PC-3 (cell line): ENCODE results near the gene VEGFD. TPM values are rescaled to one million over a fixed set of nuclear protein-coding genes. Genes with fewer than 3 reads are reported as not detected.

ENCODE experiments used
- ATAC-seq: fragments of 200-7000 bp; cut with Tn5 transposase; 2 replicates; pipeline ENCODE4 v1.9.1; 2020; ENCODE audit warnings: mild to moderate bottlenecking, moderate library complexity
- BruUV-seq: library from RNA; stranded (reverse); fragments of 400-500 nt; replicated peaks from 2 replicates; lab custom pipeline; 2021; lab: Mats Ljungman, UMichigan
- CTCF ChIA-PET: fragments of 300-600 bp; sonication (Branson Sonifier 250); formaldehyde crosslinking; loops from one replicate; lab custom pipeline; 2022; ENCODE audit warnings: antibody characterized with exemption; lab: Charles Lee
- POLR2A ChIA-PET: fragments of 300-600 bp; sonication (Branson Sonifier 250); formaldehyde crosslinking; loops from one replicate; lab custom pipeline; 2022; ENCODE audit warnings: antibody characterized with exemption; ENCODE audit not compliant: unreplicated experiment; lab: Charles Lee
- DNase-seq: peaks from one replicate; pipeline ENCODE4 v3.0.0-alpha.2; 2015
- H2AFZ ChIP-seq: fragments of 300-600 bp; sonication (generic); 2 replicates; pipeline ENCODE4 v1.6.0; 2016; ENCODE audit warnings: antibody characterized with exemption, low read length
- H3F3A ChIP-seq: fragments of 300-600 bp; sonication (generic); one replicate; pipeline ENCODE4 v1.6.0; 2017; ENCODE audit warnings: antibody characterized with exemption, low read length, control low read depth, mild to moderate bottlenecking; ENCODE audit not compliant: unreplicated experiment
- H3K27ac ChIP-seq: fragments of 300-600 bp; sonication (generic); 2 replicates; pipeline ENCODE4 v1.5.1; 2016; ENCODE audit warnings: mild to moderate bottlenecking, low read length
- H3K27me3 ChIP-seq: fragments of 300-600 bp; sonication (generic); 2 replicates; pipeline ENCODE4 v1.6.1; 2016; ENCODE audit warnings: low read length, mixed read lengths
- H3K36me3 ChIP-seq: fragments of 300-600 bp; sonication (generic); 2 replicates; pipeline ENCODE4 v1.6.1; 2016; ENCODE audit warnings: low read depth, mixed run types, low read length, mixed read lengths
- H3K4me1 ChIP-seq: fragments of 300-600 bp; sonication (generic); 2 replicates; pipeline ENCODE4 v1.5.1; 2016; ENCODE audit warnings: low read length; ENCODE audit not compliant: insufficient read depth
- H3K4me2 ChIP-seq: fragments of 300-600 bp; sonication (generic); 2 replicates; pipeline ENCODE4 v1.6.0; 2016; ENCODE audit warnings: low read length
- H3K4me3 ChIP-seq: fragments of 300-600 bp; sonication (generic); 2 replicates; pipeline ENCODE4 v1.5.1; 2016; ENCODE audit warnings: mild to moderate bottlenecking, low read length, mixed read lengths
- H3K79me2 ChIP-seq: fragments of 300-600 bp; sonication (generic); 2 replicates; pipeline ENCODE4 v1.6.1; 2017; ENCODE audit warnings: low read length, mixed read lengths
- H3K9ac ChIP-seq: fragments of 300-600 bp; sonication (generic); 2 replicates; pipeline ENCODE4 v1.6.0; 2016; ENCODE audit warnings: mild to moderate bottlenecking, low read length
- H3K9me2 ChIP-seq: fragments of 300-600 bp; sonication (generic); replicated peaks from 2 replicates; pipeline ENCODE4 v1.6.1; 2016; ENCODE audit warnings: mixed run types, low read length, mixed read lengths
- H3K9me3 ChIP-seq: fragments of 300-600 bp; sonication (generic); 2 replicates; pipeline ENCODE4 v1.6.1; 2016; ENCODE audit warnings: low read length, mixed read lengths
- H4K20me1 ChIP-seq: fragments of 300-600 bp; sonication (generic); 2 replicates; pipeline ENCODE4 v1.6.1; 2016; ENCODE audit warnings: low read length, mixed read lengths
- EZH2 ChIP-seq: fragments of 300-600 bp; sonication (generic); IDR thresholded peaks from one replicate; pipeline ENCODE4 v1.6.1; 2017; ENCODE audit warnings: antibody characterized with exemption, mild to moderate bottlenecking, low read length; ENCODE audit not compliant: unreplicated experiment
- EZH2phosphoT487 ChIP-seq: fragments of 300-600 bp; sonication (generic); IDR thresholded peaks from 2 replicates; pipeline ENCODE4 v1.6.1; 2018; ENCODE audit warnings: mild to moderate bottlenecking, antibody characterized with exemption, low read length, borderline replicate concordance
- intact Hi-C: fragments of 100-400 bp; cut with micrococcal nuclease; formaldehyde crosslinking; loops from 2 replicates; pipeline ENCODE4 v1.9.0; 2023
- total RNA-seq: library from RNA; depleted of rRNA; stranded (reverse); fragments of >200 nt; gene quantifications from 2 replicates; pipeline ENCODE4 v1.2.3, GENCODE V29; 2014
- TF ChIP-seq, protein P1 (sequence below): fragments of 300-600 bp; sonication (generic); conservative IDR thresholded peaks from 2 replicates; pipeline ENCODE4 v1.5.1; 2017; ENCODE audit warnings: antibody characterized with exemption, low read depth, mild to moderate bottlenecking, low read length

Gene VEGFD
- total RNA-seq, 1 experiment from 2014 or later, result not detected

DNA sequence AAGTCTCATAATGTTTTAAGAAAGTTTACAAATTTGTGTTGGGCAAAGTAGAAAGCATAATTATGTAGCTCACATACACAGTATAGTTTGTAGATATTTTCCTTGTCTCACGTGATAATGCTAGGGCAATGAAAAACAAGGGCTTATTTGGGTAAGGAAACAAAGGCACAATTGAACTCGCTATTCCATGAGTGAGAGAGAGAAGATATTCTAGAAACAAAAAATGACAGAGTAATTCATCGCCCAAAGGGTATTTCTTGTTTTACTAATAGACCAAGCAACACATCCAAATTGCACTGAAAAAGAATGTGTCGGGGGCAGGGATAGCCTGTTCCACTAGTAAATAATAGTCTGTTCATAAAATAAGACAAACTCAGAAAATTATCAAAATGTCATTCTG is 65.1 kb downstream of the VEGFD start:
- Histone ChIP-seq H3K36me3 (peaks cover 8% of the 10 kb centered on the region; the same call in 1 of the 2 replicates), H3K79me2 (no peaks in the 10 kb centered on the region), H3K4me3 (no peak overlapping the region), H3K27ac (no peak overlapping the region), H2AFZ (no peak overlapping the region), H3K9ac (no peak overlapping the region), H3K9me2 (no peaks in the 10 kb centered on the region), H3K9me3 (no peaks in the 10 kb centered on the region), H4K20me1 (no peaks in the 10 kb centered on the region), H3F3A (no peaks in the 10 kb centered on the region), H3K4me2 (no peak overlapping the region), H3K27me3 (no peaks in the 10 kb centered on the region), H3K4me1 (no peaks in the 10 kb centered on the region)
- intact Hi-C loops, result no loop called here
- TF ChIP-seq EZH2 (no peak), EZH2phosphoT487 (no peak)
- TF ChIP-seq, protein P1, sequence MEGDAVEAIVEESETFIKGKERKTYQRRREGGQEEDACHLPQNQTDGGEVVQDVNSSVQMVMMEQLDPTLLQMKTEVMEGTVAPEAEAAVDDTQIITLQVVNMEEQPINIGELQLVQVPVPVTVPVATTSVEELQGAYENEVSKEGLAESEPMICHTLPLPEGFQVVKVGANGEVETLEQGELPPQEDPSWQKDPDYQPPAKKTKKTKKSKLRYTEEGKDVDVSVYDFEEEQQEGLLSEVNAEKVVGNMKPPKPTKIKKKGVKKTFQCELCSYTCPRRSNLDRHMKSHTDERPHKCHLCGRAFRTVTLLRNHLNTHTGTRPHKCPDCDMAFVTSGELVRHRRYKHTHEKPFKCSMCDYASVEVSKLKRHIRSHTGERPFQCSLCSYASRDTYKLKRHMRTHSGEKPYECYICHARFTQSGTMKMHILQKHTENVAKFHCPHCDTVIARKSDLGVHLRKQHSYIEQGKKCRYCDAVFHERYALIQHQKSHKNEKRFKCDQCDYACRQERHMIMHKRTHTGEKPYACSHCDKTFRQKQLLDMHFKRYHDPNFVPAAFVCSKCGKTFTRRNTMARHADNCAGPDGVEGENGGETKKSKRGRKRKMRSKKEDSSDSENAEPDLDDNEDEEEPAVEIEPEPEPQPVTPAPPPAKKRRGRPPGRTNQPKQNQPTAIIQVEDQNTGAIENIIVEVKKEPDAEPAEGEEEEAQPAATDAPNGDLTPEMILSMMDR, result no peak
- DNase-seq, result no peak
- BruUV-seq, result no TSS peak
- no peak for ATAC-seq
- POLR2A ChIA-PET, result no interaction called here
- CTCF ChIA-PET, result no interaction called here

DNA sequence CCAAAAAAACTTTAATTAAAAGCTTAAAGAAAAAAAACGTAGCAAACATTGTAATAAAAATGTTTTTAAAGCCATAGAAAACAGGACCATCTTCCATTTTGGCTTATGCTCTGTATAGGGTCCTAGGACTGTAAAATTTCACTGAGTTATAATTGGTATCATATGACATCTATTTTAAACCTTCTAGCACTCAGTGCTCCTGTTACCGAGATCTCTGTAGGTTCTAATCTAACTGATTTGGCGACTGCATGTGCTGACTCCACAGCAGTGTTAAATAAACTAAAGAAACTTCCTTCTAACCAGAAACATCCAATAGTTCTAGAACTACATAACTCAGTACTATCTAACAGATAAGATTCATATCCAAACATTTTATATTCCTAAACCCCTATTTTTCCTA is 68.7 kb downstream of the VEGFD start, which contains the start of gene ASB11:
Gene ASB11 (minus strand): TSS at position 132 of the 400 bp plus-strand sequence. CDS start 35 bp downstream, at position 97.
- Histone ChIP-seq H2AFZ (no peak within 1 kb of the TSS), H3K79me2 (no peaks in the 10 kb centered on the region), H3K36me3 (0 out of 2 replicates have a peak, but pooled peaks cover 3% of the 10 kb centered on the region), H3K4me1 (peaks cover 5% of the 10 kb centered on the region), H3K4me3 (no peak within 1 kb of the TSS), H3K27me3 (no peaks in the 10 kb centered on the region), H4K20me1 (no peaks in the 10 kb centered on the region), H3K9ac (no peak within 1 kb of the TSS), H3K9me3 (no peaks in the 10 kb centered on the region), H3K9me2 (no peaks in the 10 kb centered on the region), H3K27ac (no peak within 1 kb of the TSS), H3F3A (no peaks in the 10 kb centered on the region), H3K4me2 (no peak within 1 kb of the TSS)
- DNase-seq, result no peak
- no peak for ATAC-seq
- intact Hi-C loops, result no loop called here
- BruUV-seq, result no TSS peak
- TF ChIP-seq EZH2phosphoT487, result no peak
- TF ChIP-seq EZH2, result no peak
- TF ChIP-seq, protein P1, result no peak
- CTCF ChIA-PET, result no interaction called here
- POLR2A ChIA-PET, result no interaction called here

DNA sequence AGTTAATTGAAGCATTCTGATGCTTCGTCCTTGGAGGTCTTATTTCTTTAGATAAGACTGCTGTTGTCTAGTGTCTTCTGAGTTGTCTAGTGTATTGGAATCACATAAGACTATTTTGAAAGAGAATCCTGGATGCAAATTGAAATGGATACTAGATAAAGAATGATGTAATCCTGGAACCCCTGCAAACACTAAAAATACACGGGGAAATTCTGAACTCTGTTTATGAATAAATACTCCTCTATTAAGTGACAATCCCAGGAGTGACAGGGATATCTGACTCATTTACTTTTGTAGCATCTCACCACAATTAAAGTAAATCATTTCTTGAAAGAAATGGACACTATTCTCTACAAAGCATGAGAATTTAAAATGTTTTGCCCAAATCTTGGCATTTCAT is 69.7 kb downstream of the VEGFD start:
- no peaks in the 10 kb centered on the region for H3K27me3 ChIP-seq
- H3K79me2 ChIP-seq, result no peaks in the 10 kb centered on the region
- no peak for DNase-seq
- no peak for ATAC-seq
- no peaks in the 10 kb centered on the region for H4K20me1 ChIP-seq
- no peak overlapping the region for H3K4me2 ChIP-seq
- no peak overlapping the region for H3K4me3 ChIP-seq
- CTCF ChIA-PET, result no interaction called here
- H3K36me3 ChIP-seq, result 0 out of 2 replicates have a peak, but pooled peaks cover 3% of the 10 kb centered on the region
- no peaks in the 10 kb centered on the region for H3K9me3 ChIP-seq
- no peak overlapping the region for H3K9ac ChIP-seq
- no TSS peak for BruUV-seq
- H3F3A ChIP-seq, result no peaks in the 10 kb centered on the region
- no peak overlapping the region for H3K27ac ChIP-seq
- H2AFZ ChIP-seq, result no peak overlapping the region
- POLR2A ChIA-PET, result no interaction called here
- intact Hi-C loops, result no loop called here
- H3K9me2 ChIP-seq, result no peaks in the 10 kb centered on the region
- peaks cover 12% of the 10 kb centered on the region for H3K4me1 ChIP-seq
- TF ChIP-seq, protein P1, result no peak
- TF ChIP-seq EZH2phosphoT487, result no peak
